ENCODE data around the gene SH3PXD2B. TPM values are rescaled to one million over a fixed set of nuclear protein-coding genes. Genes with fewer than 3 reads are reported as not detected.

SH3PXD2B gene
- total and polyA plus RNA-seq, 2 of the 13 experiments (the other 11 are each of a cell fraction or from before 2014, with no cell fraction given), result 3.4 to 4.6 TPM

- Histone ChIP-seq H4K20me1 (ENCODE audit: insufficient read depth, low read length) (no peaks in the 10 kb centered on the region), H3K4me2 (ENCODE audit: low read depth, low read length) (no peak overlapping the region), H3K9ac (ENCODE audit: insufficient read depth, low read depth, low read length) (no peak overlapping the region), H2AFZ (ENCODE audit: low read length) (no peak overlapping the region), H3K4me1 (ENCODE audit: insufficient read depth, low read length) (0 out of 2 replicates have a peak, but pooled peaks cover 5% of the 10 kb centered on the region), H3K79me2 (ENCODE audit: insufficient read depth, low read length) (no peaks in the 10 kb centered on the region), H3K36me3 (replicated peaks in 1 of 2; ENCODE audit: control insufficient read depth in 1 of 2, insufficient read depth in 2 of 2, low read length in 2 of 2) (no peaks in the 10 kb centered on the region), H3K9me3 (ENCODE audit: low read length) (no peaks in the 10 kb centered on the region), H3K4me3 (replicated peaks in 1 of 3; ENCODE audit: insufficient read depth in 1 of 3, low read depth in 2 of 3, low read length in 3 of 3) (no peak overlapping the region), H3K27ac (ENCODE audit: extremely low read length, insufficient read depth, low read length) (no peak overlapping the region), H3K27me3 (ENCODE audit: control insufficient read depth in 1 of 2, insufficient read depth in 2 of 2, low read length in 2 of 2) (peaks cover 1 to 19% of the 10 kb centered on the region in 2 experiments; a peak in 2 of 5 replicates)
- FAIRE-seq, result no peak
- BruUV-seq (replicated peaks), result no TSS peak
- intact Hi-C loops (cut with micrococcal nuclease; ENCODE audit: unreplicated experiment), result no loop called here
- DNase-seq (ENCODE audit: low spot score), result no peak
- ATAC-seq, result no peak
- in situ Hi-C loops (cut with HindIII; ENCODE audit: extremely low pct_ligation_motif_present, low pct_unique_long_range_greater_than_20kb), result loop anchor here (10.0 kb wide), 1 partner anchor 451 kb away; no protein-coding TSS in a partner anchor
- WGBS (ENCODE audit: low lambda C conversion rate), result 42% methylated on average over 7 of the region's 7 CpGs
- ChIA-PET POLR2A (no interaction called here), CTCF (ENCODE audit: low intra/inter-chr PET ratio, low total read pairs) (no interaction called here)
- no peak for TF ChIP-seq TCF7 (IDR thresholded peaks at IDR 0.05; ENCODE audit: low read depth)
- TF ChIP-seq MAFF (IDR thresholded peaks at IDR 0.05; ENCODE audit: low read depth, low read length), result no peak
- no peak for TF ChIP-seq FOXC1 (CRISPR knock-in tag; IDR thresholded peaks at IDR 0.05; ENCODE audit: borderline replicate concordance)
- no peak for TF ChIP-seq FOXO1 (CRISPR knock-in tag; IDR thresholded peaks at IDR 0.05)
- TF ChIP-seq, protein P1, sequence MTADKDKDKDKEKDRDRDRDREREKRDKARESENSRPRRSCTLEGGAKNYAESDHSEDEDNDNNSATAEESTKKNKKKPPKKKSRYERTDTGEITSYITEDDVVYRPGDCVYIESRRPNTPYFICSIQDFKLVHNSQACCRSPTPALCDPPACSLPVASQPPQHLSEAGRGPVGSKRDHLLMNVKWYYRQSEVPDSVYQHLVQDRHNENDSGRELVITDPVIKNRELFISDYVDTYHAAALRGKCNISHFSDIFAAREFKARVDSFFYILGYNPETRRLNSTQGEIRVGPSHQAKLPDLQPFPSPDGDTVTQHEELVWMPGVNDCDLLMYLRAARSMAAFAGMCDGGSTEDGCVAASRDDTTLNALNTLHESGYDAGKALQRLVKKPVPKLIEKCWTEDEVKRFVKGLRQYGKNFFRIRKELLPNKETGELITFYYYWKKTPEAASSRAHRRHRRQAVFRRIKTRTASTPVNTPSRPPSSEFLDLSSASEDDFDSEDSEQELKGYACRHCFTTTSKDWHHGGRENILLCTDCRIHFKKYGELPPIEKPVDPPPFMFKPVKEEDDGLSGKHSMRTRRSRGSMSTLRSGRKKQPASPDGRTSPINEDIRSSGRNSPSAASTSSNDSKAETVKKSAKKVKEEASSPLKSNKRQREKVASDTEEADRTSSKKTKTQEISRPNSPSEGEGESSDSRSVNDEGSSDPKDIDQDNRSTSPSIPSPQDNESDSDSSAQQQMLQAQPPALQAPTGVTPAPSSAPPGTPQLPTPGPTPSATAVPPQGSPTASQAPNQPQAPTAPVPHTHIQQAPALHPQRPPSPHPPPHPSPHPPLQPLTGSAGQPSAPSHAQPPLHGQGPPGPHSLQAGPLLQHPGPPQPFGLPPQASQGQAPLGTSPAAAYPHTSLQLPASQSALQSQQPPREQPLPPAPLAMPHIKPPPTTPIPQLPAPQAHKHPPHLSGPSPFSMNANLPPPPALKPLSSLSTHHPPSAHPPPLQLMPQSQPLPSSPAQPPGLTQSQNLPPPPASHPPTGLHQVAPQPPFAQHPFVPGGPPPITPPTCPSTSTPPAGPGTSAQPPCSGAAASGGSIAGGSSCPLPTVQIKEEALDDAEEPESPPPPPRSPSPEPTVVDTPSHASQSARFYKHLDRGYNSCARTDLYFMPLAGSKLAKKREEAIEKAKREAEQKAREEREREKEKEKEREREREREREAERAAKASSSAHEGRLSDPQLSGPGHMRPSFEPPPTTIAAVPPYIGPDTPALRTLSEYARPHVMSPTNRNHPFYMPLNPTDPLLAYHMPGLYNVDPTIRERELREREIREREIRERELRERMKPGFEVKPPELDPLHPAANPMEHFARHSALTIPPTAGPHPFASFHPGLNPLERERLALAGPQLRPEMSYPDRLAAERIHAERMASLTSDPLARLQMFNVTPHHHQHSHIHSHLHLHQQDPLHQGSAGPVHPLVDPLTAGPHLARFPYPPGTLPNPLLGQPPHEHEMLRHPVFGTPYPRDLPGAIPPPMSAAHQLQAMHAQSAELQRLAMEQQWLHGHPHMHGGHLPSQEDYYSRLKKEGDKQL (CRISPR knock-in tag; IDR thresholded peaks at IDR 0.05; ENCODE audit: low read depth), result no peak
- no peak for TF ChIP-seq ZNF253 (CRISPR knock-in tag; IDR thresholded peaks at IDR 0.05; ENCODE audit: borderline replicate concordance)
- TF ChIP-seq ZKSCAN5 (CRISPR knock-in tag; IDR thresholded peaks at IDR 0.05), result no peak
- no peak for TF ChIP-seq ATF5 (CRISPR knock-in tag; IDR thresholded peaks at IDR 0.05; ENCODE audit: low read depth)
- no peak for TF ChIP-seq ZNF142 (CRISPR knock-in tag; IDR thresholded peaks at IDR 0.05)
- no peak for TF ChIP-seq ATF4 (CRISPR knock-in tag; IDR thresholded peaks at IDR 0.05)
- TF ChIP-seq ZNF30 (CRISPR knock-in tag; IDR thresholded peaks at IDR 0.05), result no peak
- TF ChIP-seq ZNF10 (CRISPR knock-in tag; IDR thresholded peaks at IDR 0.05; ENCODE audit: borderline replicate concordance, low read depth), result no peak
Measured at GRCh38 chr5:172474293-172474692, 20.0 kb upstream of the SH3PXD2B start.
